HL-60 (cell line): ENCODE data around the gene IL25.

ENCODE experiments used
- CTCF ChIP-seq: IDR thresholded peaks from one replicate; pipeline ENCODE4 v1.5.1; 2011; ENCODE audit warnings: low read length, control low read depth, inconsistent platforms; ENCODE audit not compliant: insufficient read depth
- POLR2AphosphoS5 ChIP-seq: IDR thresholded peaks from 2 replicates; pipeline ENCODE4 v1.6.1; 2012; ENCODE audit warnings: low read depth
- SPI1 ChIP-seq: IDR thresholded peaks from 2 replicates; pipeline ENCODE4 v1.6.1; 2012; ENCODE audit warnings: low read depth, mild to moderate bottlenecking, borderline replicate concordance
- TF ChIP-seq, protein P1 (sequence below): IDR thresholded peaks from 2 replicates; pipeline ENCODE4 v1.6.1; 2012; ENCODE audit warnings: low read depth; ENCODE audit not compliant: insufficient replicate concordance

DNA sequence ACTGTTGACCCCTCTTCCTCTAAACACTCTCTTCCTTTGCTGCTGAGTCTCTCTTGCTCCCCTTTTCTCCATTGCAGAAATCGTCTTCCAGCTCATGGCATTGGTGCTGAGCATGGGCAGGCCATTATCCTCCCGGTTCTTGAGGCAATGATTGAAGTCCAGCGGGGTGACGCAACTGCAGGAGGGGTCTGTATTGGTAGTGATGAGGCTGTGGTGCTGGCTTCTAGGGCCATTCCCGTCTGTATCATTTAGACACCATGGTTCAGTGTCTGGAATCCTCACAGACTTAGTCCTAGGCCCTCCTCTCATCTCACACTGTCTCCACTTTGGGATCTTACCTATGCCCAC, 19.2 kb upstream of the IL25 start:
- TF ChIP-seq CTCF (no peak), POLR2AphosphoS5 (no peak), SPI1 (no peak)
- TF ChIP-seq, protein P1, sequence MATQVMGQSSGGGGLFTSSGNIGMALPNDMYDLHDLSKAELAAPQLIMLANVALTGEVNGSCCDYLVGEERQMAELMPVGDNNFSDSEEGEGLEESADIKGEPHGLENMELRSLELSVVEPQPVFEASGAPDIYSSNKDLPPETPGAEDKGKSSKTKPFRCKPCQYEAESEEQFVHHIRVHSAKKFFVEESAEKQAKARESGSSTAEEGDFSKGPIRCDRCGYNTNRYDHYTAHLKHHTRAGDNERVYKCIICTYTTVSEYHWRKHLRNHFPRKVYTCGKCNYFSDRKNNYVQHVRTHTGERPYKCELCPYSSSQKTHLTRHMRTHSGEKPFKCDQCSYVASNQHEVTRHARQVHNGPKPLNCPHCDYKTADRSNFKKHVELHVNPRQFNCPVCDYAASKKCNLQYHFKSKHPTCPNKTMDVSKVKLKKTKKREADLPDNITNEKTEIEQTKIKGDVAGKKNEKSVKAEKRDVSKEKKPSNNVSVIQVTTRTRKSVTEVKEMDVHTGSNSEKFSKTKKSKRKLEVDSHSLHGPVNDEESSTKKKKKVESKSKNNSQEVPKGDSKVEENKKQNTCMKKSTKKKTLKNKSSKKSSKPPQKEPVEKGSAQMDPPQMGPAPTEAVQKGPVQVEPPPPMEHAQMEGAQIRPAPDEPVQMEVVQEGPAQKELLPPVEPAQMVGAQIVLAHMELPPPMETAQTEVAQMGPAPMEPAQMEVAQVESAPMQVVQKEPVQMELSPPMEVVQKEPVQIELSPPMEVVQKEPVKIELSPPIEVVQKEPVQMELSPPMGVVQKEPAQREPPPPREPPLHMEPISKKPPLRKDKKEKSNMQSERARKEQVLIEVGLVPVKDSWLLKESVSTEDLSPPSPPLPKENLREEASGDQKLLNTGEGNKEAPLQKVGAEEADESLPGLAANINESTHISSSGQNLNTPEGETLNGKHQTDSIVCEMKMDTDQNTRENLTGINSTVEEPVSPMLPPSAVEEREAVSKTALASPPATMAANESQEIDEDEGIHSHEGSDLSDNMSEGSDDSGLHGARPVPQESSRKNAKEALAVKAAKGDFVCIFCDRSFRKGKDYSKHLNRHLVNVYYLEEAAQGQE = no peak
